IPS-NIHi7 (cell line): Measurements from ENCODE around the gene OR10A4.
"Not testable (repeated sequence)": the region's sequence is repeated elsewhere in the genome, so short reads cannot be mapped to it uniquely, and the experiment has no call there.

Experiments used
- DNase-seq: peaks from one replicate; pipeline ENCODE4 v3.0.0; 2012; ENCODE audit warnings: mixed read lengths; ENCODE audit errors: extremely low spot score

Gene OR10A4, protein sequence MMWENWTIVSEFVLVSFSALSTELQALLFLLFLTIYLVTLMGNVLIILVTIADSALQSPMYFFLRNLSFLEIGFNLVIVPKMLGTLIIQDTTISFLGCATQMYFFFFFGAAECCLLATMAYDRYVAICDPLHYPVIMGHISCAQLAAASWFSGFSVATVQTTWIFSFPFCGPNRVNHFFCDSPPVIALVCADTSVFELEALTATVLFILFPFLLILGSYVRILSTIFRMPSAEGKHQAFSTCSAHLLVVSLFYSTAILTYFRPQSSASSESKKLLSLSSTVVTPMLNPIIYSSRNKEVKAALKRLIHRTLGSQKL

GRCh38 chr11:6876325-6876724 is at the start of gene OR10A4:
TSS of gene OR10A4 (plus strand) at chr11:6876625. CDS start at chr11:6876648, 23 bp downstream.
- no peak for DNase-seq

DNA sequence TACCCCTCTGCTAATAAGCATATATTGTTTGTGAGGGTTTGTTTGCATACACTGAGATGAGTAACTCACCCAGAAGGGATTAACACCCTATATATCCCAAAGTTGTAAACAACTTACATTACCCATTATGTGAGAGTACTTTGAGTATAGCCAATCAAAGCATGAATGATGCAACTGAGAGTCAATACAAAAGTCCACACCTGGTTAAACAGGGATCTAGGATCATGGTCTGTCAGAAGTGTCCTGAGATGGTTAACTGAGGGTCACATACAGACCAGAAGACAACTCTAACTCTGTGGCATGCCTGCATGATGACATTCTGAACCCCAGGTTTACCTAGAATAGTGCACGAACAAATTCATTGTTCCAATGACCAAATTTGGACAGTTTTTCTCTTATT is 48.3 kb upstream of the OR10A4 start:
- DNase-seq, result no peak

- DNase-seq, result no peak
These were observed 43.1 kb upstream of the OR10A4 start for GRCh38 chr11:6833356-6833755.

GRCh38 chr11:6834021-6834420 is 42.4 kb upstream of the OR10A4 start:
- DNase-seq, result no peak

- no peak for DNase-seq
These were observed 34.7 kb upstream of the OR10A4 start for GRCh38 chr11:6841694-6842093.

DNA sequence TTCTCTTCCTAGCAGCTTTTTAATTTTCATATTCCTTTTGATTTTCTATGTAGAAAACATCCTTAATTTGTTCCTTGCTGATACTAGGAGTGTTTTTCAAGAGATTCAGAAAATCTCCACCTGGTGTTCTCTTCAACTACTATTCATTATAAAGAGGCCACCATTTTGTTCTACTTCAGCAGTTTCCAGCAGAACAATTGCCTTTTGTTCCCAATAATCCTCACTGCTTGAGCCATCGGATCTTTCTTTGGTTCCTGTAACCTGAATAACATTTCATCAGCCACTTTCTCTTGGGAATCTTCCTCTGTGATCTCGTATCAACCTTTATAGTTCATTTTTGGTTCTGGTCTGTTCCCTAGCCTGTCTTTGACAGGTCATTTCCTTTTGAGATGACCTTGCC is 32.8 kb upstream of the OR10A4 start:
- no peak for DNase-seq

GRCh38 chr11:6844356-6844755 is 32.1 kb upstream of the OR10A4 start:
- DNase-seq, result no peak

DNA sequence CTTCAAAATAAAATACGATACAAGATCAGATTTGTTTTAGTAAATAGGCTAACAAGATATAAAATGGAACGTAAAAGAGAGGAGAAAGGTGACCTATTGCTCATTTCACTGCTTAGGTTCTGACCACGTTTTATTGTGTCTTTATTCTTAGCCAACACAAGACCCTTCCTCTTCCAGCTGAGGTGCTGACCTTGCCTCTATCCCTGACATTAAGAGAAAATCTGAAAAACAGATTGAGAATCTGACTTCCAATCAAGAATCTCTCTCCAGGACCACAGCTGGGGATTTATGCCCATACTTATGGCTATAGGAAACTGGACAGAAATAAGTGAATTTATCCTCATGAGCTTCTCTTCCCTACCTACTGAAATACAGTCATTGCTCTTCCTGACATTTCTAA is 31.0 kb upstream of the OR10A4 start, which contains the start of gene OR10A5:
Gene OR10A5 (plus strand): TSS at position 301 of the 400 bp plus-strand sequence. CDS start 0 bp downstream, at position 301.
- DNase-seq, result no peak

DNA sequence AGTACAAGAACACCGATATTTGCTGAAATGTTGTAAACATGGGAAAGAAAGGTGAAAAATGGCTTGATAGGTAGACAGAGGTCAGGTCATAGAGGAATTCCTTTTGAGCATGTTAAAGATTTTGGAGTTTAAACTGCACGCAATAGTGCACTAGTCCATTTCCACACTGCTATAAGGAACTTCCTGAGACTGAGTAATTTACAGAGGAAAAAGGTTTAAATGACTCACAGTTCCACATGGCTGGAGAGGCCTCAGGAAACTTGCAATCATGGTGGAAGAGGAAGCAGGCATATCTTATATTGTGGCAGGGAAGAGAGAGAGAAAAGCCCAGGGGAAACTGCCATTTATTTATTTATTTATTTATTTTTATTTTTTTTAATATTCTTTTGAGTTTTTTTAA is 25.9 kb upstream of the OR10A4 start:
- no peak for DNase-seq

DNA sequence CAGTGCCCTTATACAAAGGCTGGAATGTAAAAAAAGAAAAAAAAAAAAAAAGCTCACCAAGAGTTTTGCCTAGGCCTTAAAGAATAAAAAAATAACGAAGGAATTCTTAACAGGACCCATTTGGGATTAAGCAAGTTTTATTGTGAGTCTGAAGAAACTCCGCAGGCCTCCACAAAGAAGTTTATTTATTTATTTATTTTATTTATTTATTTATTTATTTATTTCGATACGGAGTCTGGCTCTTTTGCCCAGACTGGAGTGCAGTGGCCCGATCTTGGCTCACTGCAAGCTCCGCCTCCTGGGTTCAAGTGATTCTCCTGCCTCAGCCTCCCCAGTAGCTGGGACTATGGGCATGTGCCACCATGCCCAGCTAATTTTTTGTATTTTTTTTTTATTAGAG is 21.6 kb upstream of the OR10A4 start:
- DNase-seq, result not testable (repeated sequence)

DNA sequence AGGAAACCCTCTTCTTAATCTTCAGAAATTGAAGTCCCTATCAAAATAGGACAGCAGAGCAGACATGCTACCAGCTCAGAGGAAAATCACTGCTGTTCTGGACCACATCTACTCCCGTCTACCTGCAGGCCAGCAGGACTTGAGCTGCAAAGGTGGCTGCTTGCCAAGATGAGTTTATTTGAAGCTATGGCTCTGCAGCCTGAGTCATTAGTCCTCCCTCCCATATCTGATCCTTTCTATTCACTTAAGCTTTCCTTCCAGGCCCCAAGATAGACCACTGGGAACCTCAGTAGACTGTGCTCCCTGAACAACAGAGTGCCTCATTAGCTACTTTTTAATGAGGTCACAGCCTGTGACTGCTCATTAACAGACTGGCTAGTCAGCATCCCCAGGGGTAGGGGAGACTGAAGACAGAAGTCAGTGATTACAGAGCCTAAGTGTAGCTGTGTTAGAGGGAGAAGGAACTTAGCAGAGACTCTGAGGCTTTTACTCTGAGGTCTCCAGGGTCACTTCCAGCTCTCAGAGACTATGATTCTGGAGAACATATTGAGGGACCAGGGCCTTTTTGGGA is 20.4 kb upstream of the OR10A4 start:
- no peak for DNase-seq

DNA sequence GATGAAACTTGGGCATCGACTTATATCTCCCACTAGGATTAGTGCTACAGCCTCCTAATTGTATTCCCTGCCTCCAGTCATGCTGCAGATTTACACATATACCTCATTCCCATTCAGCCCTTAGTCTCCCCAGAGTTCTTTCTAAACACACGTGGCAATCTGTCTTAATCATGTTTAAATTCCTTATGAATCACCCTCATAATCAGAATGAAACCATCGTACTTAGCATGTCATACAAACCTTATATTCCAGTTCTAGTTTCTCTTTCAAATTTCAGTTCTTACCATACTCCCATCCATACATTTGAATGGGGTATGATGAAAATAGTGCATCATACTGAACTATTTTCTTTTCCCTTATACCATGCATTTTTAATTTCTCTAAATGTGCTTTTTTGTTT is 19.6 kb upstream of the OR10A4 start:
- DNase-seq, result no peak

DNA sequence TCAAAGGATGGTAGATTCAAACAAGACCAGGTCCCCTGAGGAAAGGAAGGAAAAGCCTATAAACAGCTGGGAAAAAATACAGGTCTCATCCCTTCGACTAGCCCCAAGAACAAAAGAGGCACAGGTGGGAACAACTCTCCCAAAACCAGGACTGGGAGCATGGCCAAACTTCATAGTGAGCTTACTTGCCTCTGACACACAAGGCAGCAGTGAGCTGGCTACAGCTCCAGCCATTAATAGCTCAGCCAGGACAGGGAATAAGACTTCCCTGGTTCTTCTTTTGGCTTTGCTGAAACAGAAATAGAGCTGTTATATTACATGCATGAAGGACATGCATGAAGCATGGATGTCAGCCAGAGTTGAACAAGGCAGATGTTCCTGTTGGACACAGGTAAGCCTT is 13.5 kb upstream of the OR10A4 start, which contains the start of gene OR10A2:
Gene OR10A2 (plus strand): TSS at position 97 of the 400 bp plus-strand sequence. CDS start 6,698 bp downstream, outside the sequence.
- DNase-seq, result peak; percentile 17

DNA sequence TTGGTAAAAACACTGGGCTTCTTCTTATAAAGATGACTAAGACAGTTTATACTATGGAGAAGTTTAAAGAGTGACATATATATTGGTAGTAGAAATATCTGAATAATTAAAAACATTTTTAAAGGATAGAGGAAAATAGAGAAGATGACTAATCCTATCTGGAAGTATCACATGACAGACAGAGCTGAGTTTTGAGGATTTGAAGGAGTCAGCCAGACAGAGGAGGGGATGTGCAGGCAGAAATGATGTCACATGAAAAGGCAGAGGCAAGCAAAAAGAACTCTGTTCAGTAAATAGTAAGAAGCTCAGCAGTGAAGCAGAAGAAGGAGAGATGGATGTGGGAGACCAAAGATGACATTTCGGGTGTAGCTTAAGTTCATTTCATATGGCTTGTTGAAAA is 12.0 kb upstream of the OR10A4 start:
- DNase-seq, result no peak

DNA sequence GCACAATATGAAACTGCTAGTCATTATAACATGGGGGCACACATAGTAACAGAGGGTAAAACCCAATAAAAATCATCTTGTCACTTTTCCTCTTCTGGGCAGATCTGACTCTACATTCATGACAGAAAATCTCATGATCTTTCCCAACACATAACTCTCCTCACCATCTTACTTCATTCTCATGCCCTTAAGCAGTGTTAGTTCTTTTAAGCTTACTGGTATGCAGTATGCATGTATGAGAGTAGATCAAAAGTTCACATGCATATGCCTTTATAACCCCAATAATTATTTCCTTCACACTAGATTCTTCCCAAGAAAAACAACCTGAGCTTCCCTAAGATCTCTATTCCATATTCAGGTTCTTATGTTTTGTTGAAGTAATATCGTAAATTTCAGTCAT is 5.1 kb upstream of the OR10A4 start:
- no peak for DNase-seq

DNA sequence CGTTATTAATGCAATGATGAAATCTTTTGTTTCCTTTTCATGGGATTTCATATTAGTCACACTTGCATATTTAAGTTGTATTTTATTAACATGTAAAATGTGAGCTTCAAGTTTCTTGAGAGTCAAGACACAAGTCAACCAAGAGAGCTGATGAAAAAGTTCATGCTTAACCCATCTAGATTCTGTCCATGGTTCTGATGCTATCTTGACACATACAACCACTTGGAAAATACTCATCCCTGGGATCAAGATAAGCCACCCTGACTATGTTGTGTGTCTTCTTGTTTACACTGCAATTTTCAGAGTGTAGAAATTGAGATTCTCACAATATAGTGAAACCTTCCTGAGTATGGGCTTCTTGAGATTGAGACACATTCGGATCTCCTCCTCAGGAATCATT is 664 bp upstream of the OR10A4 start:
- no peak for DNase-seq

DNA sequence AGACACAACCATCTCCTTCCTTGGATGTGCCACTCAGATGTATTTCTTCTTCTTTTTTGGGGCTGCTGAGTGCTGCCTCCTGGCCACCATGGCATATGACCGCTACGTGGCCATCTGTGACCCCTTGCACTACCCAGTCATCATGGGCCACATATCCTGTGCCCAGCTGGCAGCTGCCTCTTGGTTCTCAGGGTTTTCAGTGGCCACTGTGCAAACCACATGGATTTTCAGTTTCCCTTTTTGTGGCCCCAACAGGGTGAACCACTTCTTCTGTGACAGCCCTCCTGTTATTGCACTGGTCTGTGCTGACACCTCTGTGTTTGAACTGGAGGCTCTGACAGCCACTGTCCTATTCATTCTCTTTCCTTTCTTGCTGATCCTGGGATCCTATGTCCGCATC is 489 bp downstream of the OR10A4 start:
- DNase-seq, result no peak

- no peak for DNase-seq
These were observed 6.3 kb downstream of the OR10A4 start for GRCh38 chr11:6882751-6883150.

GRCh38 chr11:6887711-6888110 is 11.3 kb downstream of the OR10A4 start:
- DNase-seq, result not testable (repeated sequence)

DNA sequence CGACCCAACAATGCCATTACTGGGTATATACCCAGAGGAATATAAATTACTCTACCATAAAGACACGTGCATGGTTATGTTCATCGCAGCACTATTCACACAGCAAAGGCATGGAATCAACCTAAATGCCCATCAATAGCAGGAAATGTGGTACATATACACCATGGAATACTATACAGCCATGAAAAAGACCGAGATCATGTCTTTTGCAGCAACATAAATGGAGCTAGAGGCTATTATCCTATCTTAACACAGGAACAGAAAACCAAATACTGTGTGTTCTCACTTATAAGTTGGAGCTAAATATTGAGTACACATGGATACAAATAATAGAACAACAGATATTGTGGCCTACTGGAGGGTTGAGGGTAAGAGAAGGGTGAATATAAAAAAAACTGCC is 12.4 kb downstream of the OR10A4 start:
- no peak for DNase-seq

GRCh38 chr11:6889835-6890234 is 13.4 kb downstream of the OR10A4 start:
- no peak for DNase-seq

DNA sequence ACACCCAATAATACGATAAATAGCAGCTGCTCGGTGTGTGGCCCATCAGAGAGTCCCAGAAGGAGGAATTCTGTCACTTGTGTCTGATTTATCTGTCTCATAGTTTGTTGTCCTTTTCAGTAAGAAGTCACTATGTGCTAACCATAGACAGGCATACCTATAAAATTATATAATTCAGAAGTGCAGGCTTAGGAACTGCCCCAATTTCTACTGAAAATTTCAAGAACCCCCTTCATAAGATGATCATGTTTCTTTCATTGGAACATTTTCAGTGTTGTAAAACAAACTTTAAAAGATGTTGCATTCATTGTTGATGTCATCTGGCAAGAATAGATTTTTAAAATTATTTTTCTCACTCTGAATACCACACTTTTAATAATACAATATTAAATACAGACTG is 16.0 kb downstream of the OR10A4 start, which contains the start of gene OR2D2:
Gene OR2D2 (minus strand): TSS at position 101 of the 400 bp plus-strand sequence. CDS start 0 bp downstream, at position 101.
- no peak for DNase-seq

- peak; percentile 24 for DNase-seq
These were observed 17.7 kb downstream of the OR10A4 start for GRCh38 chr11:6894097-6894496.
